ENCODE results near the gene SRGAP1.
"Not testable (repeated sequence)": the region's sequence is repeated elsewhere in the genome, so short reads cannot be mapped to it uniquely, and the experiment has no call there.

SRGAP1 gene

GRCh38 chr12:64181430-64182291 is 337.2 kb downstream of the SRGAP1 start:
- DNase-seq: no peak

- no peak for DNase-seq
These were observed 339.7 kb downstream of the SRGAP1 start for GRCh38 chr12:64184216-64184615.

GRCh38 chr12:64186789-64187188 is 342.3 kb downstream of the SRGAP1 start:
- no peak for DNase-seq

GRCh38 chr12:64187370-64187769 is 342.9 kb downstream of the SRGAP1 start:
- no peak for DNase-seq

GRCh38 chr12:64187794-64188193 is 343.3 kb downstream of the SRGAP1 start:
- no peak for DNase-seq

- no peak for DNase-seq
These were observed 345.0 kb downstream of the SRGAP1 start for GRCh38 chr12:64189530-64189929.

- DNase-seq: no peak
These were observed 345.6 kb downstream of the SRGAP1 start for GRCh38 chr12:64190140-64190539.

GRCh38 chr12:64192644-64193444 is 348.3 kb downstream of the SRGAP1 start:
- DNase-seq: no peak

GRCh38 chr12:64193931-64194330 is 349.4 kb downstream of the SRGAP1 start:
- no peak for DNase-seq

GRCh38 chr12:64194333-64195149 is 350.0 kb downstream of the SRGAP1 start:
- DNase-seq: no peak

GRCh38 chr12:64195841-64196240 is 351.3 kb downstream of the SRGAP1 start:
- DNase-seq: not testable (repeated sequence)

GRCh38 chr12:64203036-64203435 is 358.5 kb downstream of the SRGAP1 start:
- DNase-seq: no peak

- DNase-seq: no peak
These were observed 359.3 kb downstream of the SRGAP1 start for GRCh38 chr12:64203775-64204174.

- DNase-seq: no peak
These were observed 361.0 kb downstream of the SRGAP1 start for GRCh38 chr12:64205542-64205941.

GRCh38 chr12:64207453-64207852 is 363.0 kb downstream of the SRGAP1 start:
- no peak for DNase-seq

Measured in GF-D8 (cell line).